BJ (cell line): ENCODE data around the gene MEGF9. TPM values are rescaled to one million over a fixed set of nuclear protein-coding genes. Genes with fewer than 3 reads are reported as not detected.

ENCODE experiments used
- CTCF ChIA-PET: fragments of 350-600 bp; formaldehyde crosslinking; extraction: SDS; loops from one replicate; lab custom pipeline; 2021; ENCODE audit warnings: antibody characterized with exemption, inconsistent platforms; lab: Yijun Ruan, JAX
- POLR2A ChIA-PET: fragments of 300-600 bp; sonication (Branson Sonifier 250); formaldehyde crosslinking; extraction: SDS; loops from one replicate; lab custom pipeline; 2021; ENCODE audit warnings: antibody characterized with exemption; lab: Charles Lee
- DNase-seq: peaks from one replicate; pipeline ENCODE4 v3.0.0-alpha.2; 2011; ENCODE audit warnings: low read depth
- H3K27me3 ChIP-seq: 2 replicates; pipeline ENCODE4 v1.6.0; 2011; ENCODE audit warnings: low read length; ENCODE audit not compliant: control insufficient read depth, insufficient read depth
- H3K36me3 ChIP-seq: 2 replicates; pipeline ENCODE4 v1.5.1; 2011; ENCODE audit warnings: low read length; ENCODE audit not compliant: control insufficient read depth, insufficient read depth
- H3K4me3 ChIP-seq: 2 replicates; pipeline ENCODE4 v1.5.1; 2011; ENCODE audit warnings: low read depth, mild to moderate bottlenecking, control low read depth, low read length
- polyA plus RNA-seq: library from polyadenylated mRNA; depleted of rRNA; stranded (reverse); fragments of >200 nt; gene quantifications from 2 replicates; pipeline ENCODE4 v1.2.3, GENCODE V29; 2011
- TF ChIP-seq, protein P1 (sequence below): IDR thresholded peaks from 2 replicates; pipeline ENCODE4 v1.5.1; 2011; ENCODE audit warnings: low read depth, mild to moderate bottlenecking, control low read depth, inconsistent platforms, low read length, moderate library complexity; ENCODE audit not compliant: insufficient read depth

MEGF9 gene
- polyA plus RNA-seq, 1 experiment: 1.1 TPM

DNA sequence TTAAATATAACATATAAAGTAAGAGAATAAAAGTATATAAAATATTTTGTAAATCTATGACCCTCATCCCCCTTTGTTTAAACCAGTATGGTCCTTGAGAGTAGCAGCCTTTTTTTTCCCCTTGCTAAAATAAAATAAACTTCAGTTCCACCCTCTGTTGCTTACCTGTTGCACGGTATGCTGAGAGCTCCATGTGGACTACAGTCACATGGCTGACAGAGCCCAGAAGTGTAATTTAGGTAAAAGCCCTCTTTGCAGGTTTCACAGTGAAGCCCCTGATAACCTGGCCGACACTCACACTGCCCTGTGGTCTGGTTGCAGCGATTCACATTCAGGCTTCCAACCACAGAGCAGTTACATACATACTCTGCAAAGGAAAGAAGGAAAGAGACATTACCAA lies 55.1 kb downstream of the MEGF9 start:
- DNase-seq: no peak
- TF ChIP-seq, protein P1, sequence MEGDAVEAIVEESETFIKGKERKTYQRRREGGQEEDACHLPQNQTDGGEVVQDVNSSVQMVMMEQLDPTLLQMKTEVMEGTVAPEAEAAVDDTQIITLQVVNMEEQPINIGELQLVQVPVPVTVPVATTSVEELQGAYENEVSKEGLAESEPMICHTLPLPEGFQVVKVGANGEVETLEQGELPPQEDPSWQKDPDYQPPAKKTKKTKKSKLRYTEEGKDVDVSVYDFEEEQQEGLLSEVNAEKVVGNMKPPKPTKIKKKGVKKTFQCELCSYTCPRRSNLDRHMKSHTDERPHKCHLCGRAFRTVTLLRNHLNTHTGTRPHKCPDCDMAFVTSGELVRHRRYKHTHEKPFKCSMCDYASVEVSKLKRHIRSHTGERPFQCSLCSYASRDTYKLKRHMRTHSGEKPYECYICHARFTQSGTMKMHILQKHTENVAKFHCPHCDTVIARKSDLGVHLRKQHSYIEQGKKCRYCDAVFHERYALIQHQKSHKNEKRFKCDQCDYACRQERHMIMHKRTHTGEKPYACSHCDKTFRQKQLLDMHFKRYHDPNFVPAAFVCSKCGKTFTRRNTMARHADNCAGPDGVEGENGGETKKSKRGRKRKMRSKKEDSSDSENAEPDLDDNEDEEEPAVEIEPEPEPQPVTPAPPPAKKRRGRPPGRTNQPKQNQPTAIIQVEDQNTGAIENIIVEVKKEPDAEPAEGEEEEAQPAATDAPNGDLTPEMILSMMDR: no peak
- Histone ChIP-seq H3K36me3 (no peaks in the 10 kb centered on the region), H3K27me3 (no peaks in the 10 kb centered on the region), H3K4me3 (no peak overlapping the region)
- ChIA-PET POLR2A (no interaction called here), CTCF (no interaction called here)

DNA sequence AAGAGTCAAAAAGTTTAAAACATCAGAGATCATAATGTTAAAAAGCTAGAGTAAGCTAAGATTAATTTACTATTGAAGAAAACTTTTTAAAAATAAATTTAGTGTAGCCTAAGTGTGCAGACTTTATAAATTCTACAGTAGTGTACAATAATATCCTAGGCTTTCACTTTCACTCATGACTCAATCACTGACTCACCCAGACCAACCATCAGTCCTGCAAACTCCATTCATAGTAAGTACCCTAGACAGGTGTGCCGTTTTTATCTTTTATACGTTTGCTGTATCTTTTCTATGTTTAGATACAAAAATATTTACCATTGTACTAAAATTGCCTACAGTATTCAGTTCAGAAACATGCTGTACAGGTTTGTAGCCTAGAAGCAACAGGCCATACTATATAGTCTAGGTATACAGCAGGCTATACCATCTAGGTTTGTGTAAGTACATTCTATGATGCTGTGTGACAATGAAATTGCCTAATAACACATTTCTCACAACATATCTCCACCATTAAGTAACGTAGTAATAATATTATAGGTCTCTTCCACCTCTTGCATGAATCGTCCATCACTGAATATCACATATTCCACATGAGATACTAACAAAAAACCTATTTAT lies 59.2 kb downstream of the MEGF9 start:
- CTCF ChIA-PET: no interaction called here
- TF ChIP-seq, protein P1: no peak
- POLR2A ChIA-PET: no interaction called here
- no peak for DNase-seq
- Histone ChIP-seq H3K36me3 (no peaks in the 10 kb centered on the region), H3K4me3 (no peak overlapping the region), H3K27me3 (no peaks in the 10 kb centered on the region)

DNA sequence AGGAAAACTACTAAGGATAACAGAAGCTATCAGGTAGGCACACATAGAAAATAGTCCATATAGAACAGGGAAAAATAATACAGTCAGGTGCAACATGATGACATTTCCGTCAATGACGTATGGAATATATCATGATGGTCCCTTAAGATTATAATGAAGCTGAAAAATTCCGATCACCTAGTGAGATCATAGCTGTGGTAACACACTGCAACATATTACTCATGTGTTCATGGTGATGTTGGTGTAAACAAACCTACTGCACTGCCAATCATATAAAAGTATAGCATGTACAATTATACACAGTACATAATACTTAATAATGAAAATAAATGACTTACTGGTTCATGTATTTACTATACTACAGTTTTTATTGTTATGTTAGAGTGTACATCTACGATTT lies 60.0 kb downstream of the MEGF9 start:
- Histone ChIP-seq H3K4me3 (no peak overlapping the region), H3K27me3 (no peaks in the 10 kb centered on the region), H3K36me3 (no peaks in the 10 kb centered on the region)
- no peak for DNase-seq
- ChIA-PET POLR2A (no interaction called here), CTCF (no interaction called here)
- TF ChIP-seq, protein P1: no peak

DNA sequence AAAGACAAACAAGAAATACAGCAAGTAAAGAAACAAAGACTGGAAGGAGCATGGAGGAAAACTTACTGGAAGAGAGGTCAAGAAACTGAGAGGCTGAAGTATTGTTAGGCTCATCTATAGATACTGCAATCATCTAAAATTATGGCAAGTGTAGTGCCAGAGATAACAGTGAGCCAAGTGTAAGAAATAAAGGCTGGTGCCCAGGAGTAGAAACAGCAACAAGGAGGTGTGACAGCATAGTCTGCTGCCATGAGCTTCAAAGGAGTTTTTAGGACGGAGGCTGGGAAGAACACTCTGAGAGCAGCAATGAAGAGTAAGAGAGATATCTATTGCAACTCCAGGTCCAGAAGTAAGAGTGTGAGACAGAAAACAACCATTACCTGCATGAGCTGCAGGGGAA lies 60.5 kb downstream of the MEGF9 start:
- Histone ChIP-seq H3K27me3 (no peaks in the 10 kb centered on the region), H3K4me3 (no peak overlapping the region), H3K36me3 (no peaks in the 10 kb centered on the region)
- TF ChIP-seq, protein P1: no peak
- ChIA-PET POLR2A (no interaction called here), CTCF (no interaction called here)
- no peak for DNase-seq

DNA sequence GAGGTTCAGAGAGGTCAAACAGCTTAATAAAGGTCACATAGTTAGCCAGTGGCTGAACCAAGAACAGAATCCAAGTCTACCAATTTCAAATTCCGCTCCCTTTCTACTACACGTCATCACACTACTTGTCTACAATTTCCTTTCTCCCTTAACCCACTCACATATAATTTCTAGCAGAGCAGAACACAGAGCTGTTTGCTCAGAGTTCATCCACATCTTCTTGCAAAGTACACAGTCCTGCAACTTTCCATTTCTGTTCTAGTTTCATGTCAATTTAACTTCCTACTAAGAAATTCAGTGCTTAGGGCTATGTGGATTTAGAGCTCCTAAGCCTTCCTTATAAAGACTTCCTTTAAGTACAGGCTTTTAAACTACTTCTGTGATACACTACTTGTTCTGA lies 61.3 kb downstream of the MEGF9 start:
- no peak for DNase-seq

More for the DNA sequence above, 61.3 kb downstream of the MEGF9 start:
- CTCF ChIA-PET: no interaction called here
- Histone ChIP-seq H3K27me3 (no peaks in the 10 kb centered on the region), H3K36me3 (no peaks in the 10 kb centered on the region), H3K4me3 (no peak overlapping the region)
- TF ChIP-seq, protein P1: no peak
- POLR2A ChIA-PET: no interaction called here
